ENCODE measurements around the gene ZFPM1. TPM values are rescaled to one million over a fixed set of nuclear protein-coding genes. Genes with fewer than 3 reads are reported as not detected.

The ZFPM1 gene
- total and polyA plus RNA-seq, 8 donors, result 3.6 to 22.5 (median 19.3) TPM

- ATAC-seq, result no peak
- TF ChIP-seq CTCF (IDR thresholded peaks at IDR 0.05), result no peak
These were observed 35.2 kb upstream of the ZFPM1 start for GRCh38 chr16:88417684-88418476.

GRCh38 chr16:88418869-88419268 is 34.2 kb upstream of the ZFPM1 start:
- DNase-seq, result no peak
- whole genome bisulfite sequencing, 2 donors, result 50 to 56% methylated on average over 18 of the region's 18 CpGs
- Histone ChIP-seq H3K4me3 (no peak overlapping the region), H3K36me3 (no peaks in the 10 kb centered on the region), H3K9me3 (no peaks in the 10 kb centered on the region), H3K27ac (no peak overlapping the region), H3K27me3 (no peaks in the 10 kb centered on the region), H3K4me1 (no peaks in the 10 kb centered on the region)
- intact Hi-C loops (cut with DNase I), result no loop called here
- no peak for FAIRE-seq
- TF ChIP-seq CTCF (IDR thresholded peaks at IDR 0.05), result no peak
- ATAC-seq, result no peak

More at GRCh38 chr16:88417684-88418476, 35.2 kb upstream of the ZFPM1 start:
- FAIRE-seq (no peak), DNase-seq (no peak)
- intact Hi-C loops (cut with DNase I), result no loop called here
- no peak overlapping the region for H3K27ac ChIP-seq
- H3K4me3 ChIP-seq, result no peak overlapping the region
- H3K4me1 ChIP-seq, result no peaks in the 10 kb centered on the region
- 64 to 72% methylated on average over 17 of the region's 17 CpGs for WGBS, 2 donors
- H3K9me3 ChIP-seq, result no peaks in the 10 kb centered on the region
- no peaks in the 10 kb centered on the region for H3K36me3 ChIP-seq
- H3K27me3 ChIP-seq, result no peaks in the 10 kb centered on the region

DNA sequence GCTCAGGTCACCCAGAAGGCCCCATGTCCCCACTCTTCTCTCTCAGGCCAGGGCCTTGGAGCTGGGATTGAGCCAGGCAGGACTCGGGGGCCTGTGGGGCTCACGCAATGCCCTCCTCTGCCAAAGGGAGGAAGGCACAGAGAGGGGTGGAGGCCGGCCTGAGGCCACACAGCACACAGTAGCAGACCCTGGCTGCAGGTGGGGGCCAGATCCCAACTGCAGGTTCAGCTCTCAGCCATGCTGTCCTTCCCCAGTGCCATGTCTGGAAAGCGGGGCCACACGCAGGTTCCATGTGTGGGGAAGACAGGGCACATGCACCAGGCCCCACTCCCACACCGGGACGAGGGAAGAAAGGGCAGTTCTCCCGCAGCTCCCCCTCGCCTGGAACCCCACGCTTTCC is 33.3 kb upstream of the ZFPM1 start:
- Histone ChIP-seq H3K4me1 (no peaks in the 10 kb centered on the region), H3K4me3 (no peak overlapping the region), H3K9me3 (no peaks in the 10 kb centered on the region), H3K27me3 (no peaks in the 10 kb centered on the region), H3K36me3 (no peaks in the 10 kb centered on the region), H3K27ac (no peak overlapping the region)
- ATAC-seq, result no peak
- FAIRE-seq, result no peak
- intact Hi-C loops (cut with DNase I), result no loop called here
- 79 to 88% methylated on average over 10 of the region's 10 CpGs for WGBS, 2 donors
- no peak for DNase-seq
- no peak for TF ChIP-seq CTCF (IDR thresholded peaks at IDR 0.05)

- Histone ChIP-seq H3K4me3 (no peak overlapping the region), H3K4me1 (no peaks in the 10 kb centered on the region), H3K27me3 (no peaks in the 10 kb centered on the region), H3K27ac (no peak overlapping the region), H3K36me3 (no peaks in the 10 kb centered on the region), H3K9me3 (no peaks in the 10 kb centered on the region)
- WGBS, 2 donors, result 73 to 81% methylated on average over 12 of the region's 12 CpGs
- FAIRE-seq (no peak), DNase-seq (no peak), ATAC-seq (no peak)
- intact Hi-C loops (cut with DNase I), result no loop called here
- TF ChIP-seq CTCF (IDR thresholded peaks at IDR 0.05), result no peak
These were observed 32.6 kb upstream of the ZFPM1 start for GRCh38 chr16:88420496-88420895.

GRCh38 chr16:88421301-88421700 is 31.8 kb upstream of the ZFPM1 start:
- 71 to 80% methylated on average over 14 of the region's 14 CpGs for WGBS, 2 donors
- H3K9me3 ChIP-seq, result no peaks in the 10 kb centered on the region
- intact Hi-C loops (cut with DNase I), result no loop called here
- no peaks in the 10 kb centered on the region for H3K36me3 ChIP-seq
- FAIRE-seq (no peak), ATAC-seq (no peak), DNase-seq (no peak)
- TF ChIP-seq CTCF (IDR thresholded peaks at IDR 0.05), result no peak
- no peak overlapping the region for H3K27ac ChIP-seq
- no peaks in the 10 kb centered on the region for H3K27me3 ChIP-seq
- no peak overlapping the region for H3K4me3 ChIP-seq
- H3K4me1 ChIP-seq, result no peaks in the 10 kb centered on the region
